SK-N-MC (cell line): ENCODE results near the gene YARS2.

Source experiments
- FOXP2 ChIP-seq: optimal IDR thresholded peaks from 2 replicates; pipeline ENCODE3; 2011; ENCODE audit warnings: mild to moderate bottlenecking, moderate library complexity; ENCODE audit not compliant: insufficient read depth; ENCODE audit errors: extremely low read length, control extremely low read depth
- POLR2AphosphoS5 ChIP-seq: IDR thresholded peaks from 2 replicates; pipeline ENCODE4 v1.6.1; 2012; ENCODE audit warnings: mild to moderate bottlenecking, low read depth, low read length, borderline replicate concordance

- TF ChIP-seq POLR2AphosphoS5 (no peak), FOXP2 (no peak)
Measured at GRCh38 chr12:32801269-32801980, 45.7 kb upstream of the YARS2 start.
